ENCODE data around the gene DIS3L2.

GRCh38 chr2:232230560-232230959 is 269.0 kb downstream of the DIS3L2 start:
- TF ChIP-seq POLR2A (IDR thresholded peaks at IDR 0.05) (no peak), CTCF (IDR thresholded peaks at IDR 0.05) (no peak), POLR2AphosphoS5 (IDR thresholded peaks at IDR 0.05) (no peak), EP300 (IDR thresholded peaks at IDR 0.05) (no peak)
